ENCODE measurements around the gene PUM1. TPM values are rescaled to one million over a fixed set of nuclear protein-coding genes. Genes with fewer than 3 reads are reported as not detected.

PUM1 gene
- total RNA-seq, 1 experiment from 2014 or later = 43.3 TPM

DNA sequence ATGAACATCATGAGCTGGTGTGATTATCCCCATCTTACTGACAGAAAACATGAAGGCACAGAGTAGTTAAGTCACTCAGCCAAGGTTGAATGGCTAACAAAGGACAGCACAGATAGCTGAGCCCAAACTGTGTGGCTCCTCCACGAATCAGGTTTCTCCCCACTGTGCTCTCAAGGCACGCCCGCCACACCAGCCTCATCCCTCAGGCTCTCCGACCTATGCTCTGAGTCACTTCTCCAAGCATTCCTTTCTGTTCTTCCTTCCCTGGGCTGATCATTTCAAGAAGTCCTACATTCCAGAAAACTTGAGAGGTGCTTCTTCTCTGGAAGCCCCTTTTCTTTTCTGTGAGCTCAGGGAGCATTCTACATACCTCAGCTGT is 131.7 kb downstream of the PUM1 start:
- Histone ChIP-seq H3K4me3 (ENCODE audit: low read length) (no peak overlapping the region), H3F3A (ENCODE audit: low read length, unreplicated experiment) (no peaks in the 10 kb centered on the region), H3K4me1 (ENCODE audit: insufficient read depth, low read length) (peaks cover 10% of the 10 kb centered on the region; the same call in 1 of the 2 replicates), H3K79me2 (ENCODE audit: low read length) (no peaks in the 10 kb centered on the region), H2AFZ (ENCODE audit: low read length) (no peak overlapping the region), H3K27ac (ENCODE audit: low read length) (no peak overlapping the region), H3K36me3 (ENCODE audit: low read depth, low read length) (peaks cover 33% of the 10 kb centered on the region), H3K9ac (ENCODE audit: low read length) (no peak overlapping the region), H3K27me3 (ENCODE audit: low read length) (no peaks in the 10 kb centered on the region), H3K9me2 (replicated peaks; ENCODE audit: low read length) (no peaks in the 10 kb centered on the region), H3K9me3 (ENCODE audit: low read length) (no peaks in the 10 kb centered on the region), H4K20me1 (ENCODE audit: low read length) (no peaks in the 10 kb centered on the region; the same call in 1 of the 2 replicates), H3K4me2 (ENCODE audit: low read length) (no peak overlapping the region)
- no TSS peak for BruUV-seq (replicated peaks)
- POLR2A ChIA-PET (ENCODE audit: unreplicated experiment) = no interaction called here
- CTCF ChIA-PET = no interaction called here
- peak; percentile 64 for DNase-seq
- no peak for TF ChIP-seq EZH2 (IDR thresholded peaks at IDR 0.05; ENCODE audit: low read length, unreplicated experiment)
- TF ChIP-seq, protein P1, sequence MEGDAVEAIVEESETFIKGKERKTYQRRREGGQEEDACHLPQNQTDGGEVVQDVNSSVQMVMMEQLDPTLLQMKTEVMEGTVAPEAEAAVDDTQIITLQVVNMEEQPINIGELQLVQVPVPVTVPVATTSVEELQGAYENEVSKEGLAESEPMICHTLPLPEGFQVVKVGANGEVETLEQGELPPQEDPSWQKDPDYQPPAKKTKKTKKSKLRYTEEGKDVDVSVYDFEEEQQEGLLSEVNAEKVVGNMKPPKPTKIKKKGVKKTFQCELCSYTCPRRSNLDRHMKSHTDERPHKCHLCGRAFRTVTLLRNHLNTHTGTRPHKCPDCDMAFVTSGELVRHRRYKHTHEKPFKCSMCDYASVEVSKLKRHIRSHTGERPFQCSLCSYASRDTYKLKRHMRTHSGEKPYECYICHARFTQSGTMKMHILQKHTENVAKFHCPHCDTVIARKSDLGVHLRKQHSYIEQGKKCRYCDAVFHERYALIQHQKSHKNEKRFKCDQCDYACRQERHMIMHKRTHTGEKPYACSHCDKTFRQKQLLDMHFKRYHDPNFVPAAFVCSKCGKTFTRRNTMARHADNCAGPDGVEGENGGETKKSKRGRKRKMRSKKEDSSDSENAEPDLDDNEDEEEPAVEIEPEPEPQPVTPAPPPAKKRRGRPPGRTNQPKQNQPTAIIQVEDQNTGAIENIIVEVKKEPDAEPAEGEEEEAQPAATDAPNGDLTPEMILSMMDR (conservative IDR thresholded peaks at IDR 0.05; ENCODE audit: low read depth, low read length) = no peak
- TF ChIP-seq EZH2phosphoT487 (IDR thresholded peaks at IDR 0.05; ENCODE audit: borderline replicate concordance, low read length) = no peak
- ATAC-seq = peak; percentile 61
- intact Hi-C loops (cut with micrococcal nuclease) = no loop called here

- POLR2A ChIA-PET (ENCODE audit: unreplicated experiment) = no interaction called here
- TF ChIP-seq EZH2 (IDR thresholded peaks at IDR 0.05; ENCODE audit: low read length, unreplicated experiment) (no peak), EZH2phosphoT487 (IDR thresholded peaks at IDR 0.05; ENCODE audit: borderline replicate concordance, low read length) (no peak)
- TF ChIP-seq, protein P1 (conservative IDR thresholded peaks at IDR 0.05; ENCODE audit: low read depth, low read length) = no peak
- Histone ChIP-seq H4K20me1 (ENCODE audit: low read length) (no peaks in the 10 kb centered on the region; the same call in 1 of the 2 replicates), H3K79me2 (ENCODE audit: low read length) (no peaks in the 10 kb centered on the region), H3K4me1 (ENCODE audit: insufficient read depth, low read length) (peaks cover 10% of the 10 kb centered on the region; the same call in 1 of the 2 replicates), H3K9me3 (ENCODE audit: low read length) (no peaks in the 10 kb centered on the region), H3K9ac (ENCODE audit: low read length) (no peak overlapping the region), H2AFZ (ENCODE audit: low read length) (no peak overlapping the region), H3K27ac (ENCODE audit: low read length) (no peak overlapping the region), H3K4me3 (ENCODE audit: low read length) (no peak overlapping the region), H3F3A (ENCODE audit: low read length, unreplicated experiment) (no peaks in the 10 kb centered on the region), H3K36me3 (ENCODE audit: low read depth, low read length) (peaks cover 18% of the 10 kb centered on the region; the same call in 1 of the 2 replicates), H3K4me2 (ENCODE audit: low read length) (no peak overlapping the region), H3K9me2 (replicated peaks; ENCODE audit: low read length) (no peaks in the 10 kb centered on the region), H3K27me3 (ENCODE audit: low read length) (no peaks in the 10 kb centered on the region)
- BruUV-seq (replicated peaks) = no TSS peak
- ATAC-seq (no peak), DNase-seq (no peak)
- CTCF ChIA-PET = interaction anchor here (0.6 kb wide), 1 partner anchor 153 kb away, joined by 3 read pairs; no protein-coding TSS in a partner anchor
- intact Hi-C loops (cut with micrococcal nuclease) = no loop called here
Observed at GRCh38 chr1:30930631-30931173, 134.8 kb downstream of the PUM1 start.

- no peaks in the 10 kb centered on the region for H3K27me3 ChIP-seq (ENCODE audit: low read length)
- H2AFZ ChIP-seq (ENCODE audit: low read length) = no peak overlapping the region
- BruUV-seq (replicated peaks) = no TSS peak
- DNase-seq (no peak), ATAC-seq (no peak)
- intact Hi-C loops (cut with micrococcal nuclease) = no loop called here
- no peaks in the 10 kb centered on the region; the same call in 1 of the 2 replicates for H4K20me1 ChIP-seq (ENCODE audit: low read length)
- H3K9ac ChIP-seq (ENCODE audit: low read length) = no peak overlapping the region
- no peak for TF ChIP-seq EZH2phosphoT487 (IDR thresholded peaks at IDR 0.05; ENCODE audit: borderline replicate concordance, low read length)
- no peak for TF ChIP-seq EZH2 (IDR thresholded peaks at IDR 0.05; ENCODE audit: low read length, unreplicated experiment)
- TF ChIP-seq, protein P1 (conservative IDR thresholded peaks at IDR 0.05; ENCODE audit: low read depth, low read length) = no peak
- ChIA-PET POLR2A (ENCODE audit: unreplicated experiment) (no interaction called here), CTCF (no interaction called here)
- no peak overlapping the region for H3K4me2 ChIP-seq (ENCODE audit: low read length)
- H3K9me2 ChIP-seq (replicated peaks; ENCODE audit: low read length) = no peaks in the 10 kb centered on the region
- no peak overlapping the region for H3K27ac ChIP-seq (ENCODE audit: low read length)
- H3K4me1 ChIP-seq (ENCODE audit: insufficient read depth, low read length) = peaks cover 10% of the 10 kb centered on the region; the same call in 1 of the 2 replicates
- peaks cover 15% of the 10 kb centered on the region; the same call in 1 of the 2 replicates for H3K36me3 ChIP-seq (ENCODE audit: low read depth, low read length)
- H3K79me2 ChIP-seq (ENCODE audit: low read length) = no peaks in the 10 kb centered on the region
- no peak overlapping the region for H3K4me3 ChIP-seq (ENCODE audit: low read length)
- H3K9me3 ChIP-seq (ENCODE audit: low read length) = no peaks in the 10 kb centered on the region
- no peaks in the 10 kb centered on the region for H3F3A ChIP-seq (ENCODE audit: low read length, unreplicated experiment)
Observed at GRCh38 chr1:30929944-30930525, 135.5 kb downstream of the PUM1 start.
